SW480 (cell line): ENCODE results near the gene STUB1.

Experiments used
- DNase-seq: peaks from one replicate; pipeline ENCODE4 v3.0.0-alpha.2; 2016; ENCODE audit warnings: low spot score

Gene STUB1

GRCh38 chr16:667113-667779 is 13.0 kb upstream of the STUB1 start:
- no peak for DNase-seq

- peak; percentile 87 for DNase-seq
Observed at GRCh38 chr16:667780-668518, 12.3 kb upstream of the STUB1 start, which contains the start of gene RHOT2. Gene RHOT2 (plus strand): TSS chr16:668132. CDS start chr16:668200, 68 bp downstream.

- DNase-seq, result no peak
Observed at GRCh38 chr16:668519-669171, 11.6 kb upstream of the STUB1 start.

- no peak for DNase-seq
Observed at GRCh38 chr16:669666-670065, 10.5 kb upstream of the STUB1 start.

- DNase-seq, result no peak
Observed at GRCh38 chr16:670485-671352, 9.5 kb upstream of the STUB1 start.

GRCh38 chr16:671353-672131 is 8.7 kb upstream of the STUB1 start:
- DNase-seq, result no peak

- no peak for DNase-seq
Observed at GRCh38 chr16:672371-672770, 7.8 kb upstream of the STUB1 start.

- DNase-seq, result no peak
Observed at GRCh38 chr16:672851-673250, 7.4 kb upstream of the STUB1 start.

GRCh38 chr16:673399-673991 is 6.7 kb upstream of the STUB1 start:
- DNase-seq, result no peak

- DNase-seq, result no peak
Observed at GRCh38 chr16:674214-674881, 5.9 kb upstream of the STUB1 start.

GRCh38 chr16:674968-675883 is 5.0 kb upstream of the STUB1 start, which contains the start of gene RHBDL1:
Gene RHBDL1 (plus strand): TSS chr16:675671. CDS start chr16:675791, 120 bp downstream.
- no peak for DNase-seq

GRCh38 chr16:675884-676564 is 4.2 kb upstream of the STUB1 start:
- no peak for DNase-seq

GRCh38 chr16:676565-676902 is 3.7 kb upstream of the STUB1 start:
- DNase-seq, result no peak

GRCh38 chr16:676913-677312 is 3.3 kb upstream of the STUB1 start:
- peak; percentile 91 for DNase-seq

- no peak for DNase-seq
Observed at GRCh38 chr16:677316-678190, 2.7 kb upstream of the STUB1 start.

GRCh38 chr16:678209-678857 is 1.9 kb upstream of the STUB1 start:
- no peak for DNase-seq
